ENCODE results near the gene CCDC195. TPM values are rescaled to one million over a fixed set of nuclear protein-coding genes. Genes with fewer than 3 reads are reported as not detected.

Gene CCDC195
- not detected for total RNA-seq
- polyA plus RNA-seq = not detected
- not detected for total RNA-seq

GRCh38 chr2:224716201-224716600 lies at the start of gene CCDC195:
Gene CCDC195 (minus strand): TSS chr2:224716365. CDS start chr2:224716365, 0 bp downstream.
- Mint-ChIP-seq H3K4me1 (no peaks in the 10 kb centered on the region), H3K9me3 (peaks cover 0 to 20% (median 5%) of the 10 kb centered on the region in 11 donors), H3K4me3 (no peak within 1 kb of the TSS), H3K27me3 (peaks cover 7 to 17% (median 8%) of the 10 kb centered on the region in 5 donors), H3K36me3 (no peaks in the 10 kb centered on the region), H3K27ac (no peak within 1 kb of the TSS)
- CTCF ChIA-PET = no interaction called here
- Histone ChIP-seq H3K4me3 (ENCODE audit: low read length) (no peak within 1 kb of the TSS), H3K27ac (ENCODE audit: low read depth, low read length) (no peak within 1 kb of the TSS), H3K4me1 (ENCODE audit: control insufficient read depth in 2 of 2, insufficient read depth in 2 of 2, low read length in 2 of 2) (no peaks in the 10 kb centered on the region), H3K9me3 (ENCODE audit: control insufficient read depth in 2 of 3, low read length in 3 of 3) (no peaks in the 10 kb centered on the region), H3K36me3 (ENCODE audit: control insufficient read depth in 2 of 3, insufficient read depth in 3 of 3, low read length in 3 of 3) (no peaks in the 10 kb centered on the region), H3K27me3 (ENCODE audit: control insufficient read depth in 2 of 2, insufficient read depth in 2 of 2, low read length in 2 of 2) (no peaks in the 10 kb centered on the region)
- intact Hi-C loops (cut with micrococcal nuclease) = no loop called here
- POLR2A ChIA-PET = no interaction called here
- ATAC-seq = no peak
- DNase-seq = no peak

GRCh38 chr2:224764565-224765236 lies 48.5 kb upstream of the CCDC195 start:
- Mint-ChIP-seq H3K27me3 (no peaks in the 10 kb centered on the region), H3K4me3 (peak overlapping the region; percentile 7 to 77 (median 38)), H3K4me1 (peaks cover 20 to 69% (median 42%) of the 10 kb centered on the region in 7 donors), H3K36me3 (peaks cover 47 to 93% (median 83%) of the 10 kb centered on the region in 5 donors), H3K27ac (peak overlapping the region; percentile 70 to 92 (median 76)), H3K9me3 (peaks cover 0 to 16% (median 5%) of the 10 kb centered on the region in 11 donors)
- no peak overlapping the region for H3K4me3 ChIP-seq (ENCODE audit: low read length)
- peaks cover 19 to 65% (median 20%) of the 10 kb centered on the region in 3 experiments for H3K36me3 ChIP-seq (ENCODE audit: control insufficient read depth in 2 of 3, insufficient read depth in 3 of 3, low read length in 3 of 3)
- peaks cover 0 to 4% (median 0%) of the 10 kb centered on the region in 3 experiments for H3K9me3 ChIP-seq (ENCODE audit: control insufficient read depth in 2 of 3, low read length in 3 of 3)
- intact Hi-C loops (cut with micrococcal nuclease) = loop anchor here in 1 of 2 donors (5.0 kb wide), 1 partner anchor 177 kb away; the partner anchor contains the start of gene CUL3
- ChIA-PET POLR2A (no interaction called here), CTCF (interaction anchor here (1.0 kb wide), 1 partner anchor 15 kb away, joined by 3 read pairs; no protein-coding TSS in a partner anchor)
- ATAC-seq = peak; percentile 88
- H3K4me1 ChIP-seq (ENCODE audit: control insufficient read depth in 2 of 2, insufficient read depth in 2 of 2, low read length in 2 of 2) = peaks cover 0 to 18% of the 10 kb centered on the region in 2 donors
- peak overlapping the region; percentile 34 for H3K27ac ChIP-seq (ENCODE audit: low read depth, low read length)
- H3K27me3 ChIP-seq (ENCODE audit: control insufficient read depth in 2 of 2, insufficient read depth in 2 of 2, low read length in 2 of 2) = no peaks in the 10 kb centered on the region
- peak in 7 of 9 donors; percentile 39 to 72 (median 53) for DNase-seq

GRCh38 chr2:224757934-224758548 lies 41.9 kb upstream of the CCDC195 start:
- intact Hi-C loops (cut with micrococcal nuclease) = no loop called here
- ChIA-PET CTCF (no interaction called here), POLR2A (no interaction called here)
- H3K36me3 ChIP-seq (ENCODE audit: control insufficient read depth in 2 of 3, insufficient read depth in 3 of 3, low read length in 3 of 3) = peaks cover 0 to 38% (median 0%) of the 10 kb centered on the region in 3 experiments
- H3K27me3 Mint-ChIP-seq = no peaks in the 10 kb centered on the region
- peaks cover 0 to 32% (median 11%) of the 10 kb centered on the region in 3 experiments for H3K9me3 ChIP-seq (ENCODE audit: control insufficient read depth in 2 of 3, low read length in 3 of 3)
- H3K4me1 ChIP-seq (ENCODE audit: control insufficient read depth in 2 of 2, insufficient read depth in 2 of 2, low read length in 2 of 2) = no peaks in the 10 kb centered on the region
- peak overlapping the region in 1 of 10 donors; percentile 36 for H3K4me3 Mint-ChIP-seq
- peaks cover 0 to 17% (median 5%) of the 10 kb centered on the region in 7 donors for H3K4me1 Mint-ChIP-seq
- H3K27ac ChIP-seq (ENCODE audit: low read depth, low read length) = no peak overlapping the region
- H3K4me3 ChIP-seq (ENCODE audit: low read length) = no peak overlapping the region
- peak overlapping the region in 1 of 9 donors; percentile 43 for H3K27ac Mint-ChIP-seq
- no peaks in the 10 kb centered on the region for H3K27me3 ChIP-seq (ENCODE audit: control insufficient read depth in 2 of 2, insufficient read depth in 2 of 2, low read length in 2 of 2)
- no peak for ATAC-seq
- peaks cover 35 to 65% (median 60%) of the 10 kb centered on the region in 5 donors for H3K36me3 Mint-ChIP-seq
- H3K9me3 Mint-ChIP-seq = peaks cover 13 to 48% (median 28%) of the 10 kb centered on the region in 11 donors
- no peak for DNase-seq

- ChIA-PET CTCF (interaction anchor here (0.6 kb wide), 1 partner anchor 905 kb away, joined by 3 read pairs; no protein-coding TSS in a partner anchor), POLR2A (no interaction called here)
- Histone ChIP-seq H3K27me3 (ENCODE audit: control insufficient read depth in 2 of 2, insufficient read depth in 2 of 2, low read length in 2 of 2) (no peaks in the 10 kb centered on the region), H3K4me1 (ENCODE audit: control insufficient read depth in 2 of 2, insufficient read depth in 2 of 2, low read length in 2 of 2) (no peaks in the 10 kb centered on the region), H3K27ac (ENCODE audit: low read depth, low read length) (no peak overlapping the region), H3K36me3 (ENCODE audit: control insufficient read depth in 2 of 3, insufficient read depth in 3 of 3, low read length in 3 of 3) (peaks cover 0 to 13% (median 0%) of the 10 kb centered on the region in 3 experiments), H3K9me3 (ENCODE audit: control insufficient read depth in 2 of 3, low read length in 3 of 3) (peaks cover 0 to 24% (median 11%) of the 10 kb centered on the region in 3 experiments), H3K4me3 (ENCODE audit: low read length) (no peak overlapping the region)
- Mint-ChIP-seq H3K27ac (no peak overlapping the region), H3K9me3 (peaks cover 11 to 35% (median 22%) of the 10 kb centered on the region in 11 donors), H3K36me3 (peaks cover 14 to 24% (median 23%) of the 10 kb centered on the region in 5 donors), H3K4me1 (peaks cover 0 to 4% (median 0%) of the 10 kb centered on the region in 7 donors), H3K4me3 (no peak overlapping the region), H3K27me3 (peaks cover 0 to 4% (median 0%) of the 10 kb centered on the region in 5 donors)
- intact Hi-C loops (cut with micrococcal nuclease) = no loop called here
- DNase-seq = no peak
- ATAC-seq = no peak
These were observed 37.8 kb upstream of the CCDC195 start for GRCh38 chr2:224753743-224754540.

GRCh38 chr2:224751996-224752698 lies 36.0 kb upstream of the CCDC195 start:
- Mint-ChIP-seq H3K27me3 (peaks cover 0 to 8% (median 0%) of the 10 kb centered on the region in 5 donors), H3K27ac (no peak overlapping the region), H3K36me3 (peaks cover under 1 to 6% (median 5%) of the 10 kb centered on the region in 5 donors), H3K9me3 (peaks cover 0 to 17% (median 7%) of the 10 kb centered on the region in 11 donors), H3K4me1 (peaks cover 0 to 1% (median 0%) of the 10 kb centered on the region in 7 donors), H3K4me3 (no peak overlapping the region)
- Histone ChIP-seq H3K4me1 (ENCODE audit: control insufficient read depth in 2 of 2, insufficient read depth in 2 of 2, low read length in 2 of 2) (no peaks in the 10 kb centered on the region), H3K36me3 (ENCODE audit: control insufficient read depth in 2 of 3, insufficient read depth in 3 of 3, low read length in 3 of 3) (no peaks in the 10 kb centered on the region), H3K27ac (ENCODE audit: low read depth, low read length) (no peak overlapping the region), H3K9me3 (ENCODE audit: control insufficient read depth in 2 of 3, low read length in 3 of 3) (peaks cover 0 to 9% (median 0%) of the 10 kb centered on the region in 3 experiments), H3K27me3 (ENCODE audit: control insufficient read depth in 2 of 2, insufficient read depth in 2 of 2, low read length in 2 of 2) (no peaks in the 10 kb centered on the region), H3K4me3 (ENCODE audit: low read length) (no peak overlapping the region)
- DNase-seq = no peak
- intact Hi-C loops (cut with micrococcal nuclease) = no loop called here
- POLR2A ChIA-PET = no interaction called here
- CTCF ChIA-PET = no interaction called here
- ATAC-seq = no peak

- DNase-seq = no peak
- H3K27ac Mint-ChIP-seq = no peak overlapping the region
- CTCF ChIA-PET = no interaction called here
- H3K36me3 Mint-ChIP-seq = no peaks in the 10 kb centered on the region
- no peak overlapping the region for H3K4me3 ChIP-seq (ENCODE audit: low read length)
- H3K9me3 Mint-ChIP-seq = peaks cover 0 to 3% (median 0%) of the 10 kb centered on the region in 11 donors
- H3K27me3 Mint-ChIP-seq = peaks cover 0 to 8% (median 4%) of the 10 kb centered on the region in 5 donors
- POLR2A ChIA-PET = no interaction called here
- no peaks in the 10 kb centered on the region for H3K36me3 ChIP-seq (ENCODE audit: control insufficient read depth in 2 of 3, insufficient read depth in 3 of 3, low read length in 3 of 3)
- no peaks in the 10 kb centered on the region for H3K9me3 ChIP-seq (ENCODE audit: control insufficient read depth in 2 of 3, low read length in 3 of 3)
- intact Hi-C loops (cut with micrococcal nuclease) = no loop called here
- no peak for ATAC-seq
- H3K27me3 ChIP-seq (ENCODE audit: control insufficient read depth in 2 of 2, insufficient read depth in 2 of 2, low read length in 2 of 2) = no peaks in the 10 kb centered on the region
- H3K27ac ChIP-seq (ENCODE audit: low read depth, low read length) = no peak overlapping the region
- H3K4me1 Mint-ChIP-seq = no peaks in the 10 kb centered on the region
- no peak overlapping the region for H3K4me3 Mint-ChIP-seq
- H3K4me1 ChIP-seq (ENCODE audit: control insufficient read depth in 2 of 2, insufficient read depth in 2 of 2, low read length in 2 of 2) = no peaks in the 10 kb centered on the region
These were observed 33.0 kb upstream of the CCDC195 start for GRCh38 chr2:224749136-224749535.

Data from naive thymus-derived CD4-positive, alpha-beta T cell (primary cell).